Activated T-cell treated with anti-CD3 and anti-CD28 coated beads for 48 hours (primary cell): ENCODE results near the gene VWF.
"Not testable (repeated sequence)": the region's sequence is repeated elsewhere in the genome, so short reads cannot be mapped to it uniquely, and the experiment has no call there.

Experiments used
- DNase-seq: peaks from one replicate; pipeline ENCODE4 v3.0.0-alpha.2; 2020; ENCODE audit warnings: low read depth

The VWF gene

GRCh38 chr12:6145564-6145963, 21.1 kb upstream of the VWF start:
- no peak for DNase-seq

GRCh38 chr12:6143303-6143675, 18.8 kb upstream of the VWF start:
- DNase-seq = no peak

DNA sequence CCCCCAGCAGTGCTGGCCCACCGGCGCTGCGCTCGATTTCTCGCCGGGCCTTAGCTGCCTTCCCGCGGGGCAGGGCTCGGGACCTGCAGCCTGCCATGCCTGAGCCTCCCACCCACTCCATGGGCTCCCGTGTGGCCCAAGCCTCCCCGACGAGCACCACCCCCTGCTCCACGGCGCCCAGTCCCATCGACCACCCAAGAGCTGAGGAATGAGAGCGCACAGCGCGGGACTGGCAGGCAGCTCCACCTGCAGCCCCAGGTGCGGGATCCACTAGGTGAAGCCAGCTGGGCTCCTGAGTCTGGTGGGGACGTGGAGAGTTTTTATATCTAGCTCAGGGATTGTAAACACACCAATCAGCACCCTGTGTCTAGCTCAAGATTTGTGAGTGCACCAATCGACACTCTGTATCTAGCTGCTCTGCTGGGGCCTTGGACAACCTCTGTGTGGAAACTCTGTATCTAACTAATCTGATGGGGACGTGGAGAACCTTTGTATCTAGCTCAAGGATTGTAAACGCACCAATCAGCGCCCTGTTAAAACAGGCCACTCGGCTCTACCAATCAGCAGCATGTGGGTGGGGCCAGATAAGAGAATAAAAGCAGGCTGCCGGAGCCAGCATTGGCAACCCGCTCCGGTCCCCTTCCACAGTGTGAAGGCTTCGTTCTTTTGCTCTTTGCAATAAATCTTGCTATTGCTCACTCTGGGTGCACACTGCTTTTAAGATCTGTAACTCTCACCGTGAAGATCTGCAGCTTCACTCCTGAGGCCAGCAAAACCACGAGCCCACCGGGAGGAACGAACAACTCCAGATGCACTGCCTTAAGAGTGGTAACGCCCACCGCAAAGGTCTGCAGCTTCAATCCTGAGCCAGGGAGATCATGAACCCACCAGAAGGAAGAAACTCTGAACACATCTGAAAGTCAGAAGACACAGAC, 18.2 kb upstream of the VWF start:
- DNase-seq = not testable (repeated sequence)

- not testable (repeated sequence) for DNase-seq
These were observed 17.4 kb upstream of the VWF start for GRCh38 chr12:6141731-6142367.

- peak; percentile 19 for DNase-seq
These were observed 16.4 kb upstream of the VWF start for GRCh38 chr12:6140651-6141447.

GRCh38 chr12:6135071-6135470, 10.6 kb upstream of the VWF start:
- DNase-seq = no peak

DNA sequence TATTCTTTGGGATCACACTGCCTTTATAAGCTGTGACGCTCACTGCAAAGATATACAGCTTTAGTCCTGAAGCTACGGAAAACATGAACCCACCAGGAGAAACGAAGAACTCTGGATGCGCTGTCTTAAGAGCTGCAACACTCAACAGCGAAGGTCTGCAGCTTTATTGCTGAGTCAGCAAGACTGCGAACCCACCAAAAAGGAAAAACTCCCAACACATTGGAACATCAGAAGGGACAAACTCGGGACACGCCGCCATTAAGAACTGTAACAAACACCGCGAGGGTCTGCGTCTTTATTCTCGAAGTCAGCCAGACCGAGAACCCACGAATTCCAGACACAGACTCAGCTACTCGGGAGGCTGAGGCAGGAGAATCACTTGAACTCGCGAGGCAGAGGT, 9.2 kb upstream of the VWF start:
- no peak for DNase-seq

- DNase-seq = no peak
These were observed 8.0 kb upstream of the VWF start for GRCh38 chr12:6132496-6132895.

DNA sequence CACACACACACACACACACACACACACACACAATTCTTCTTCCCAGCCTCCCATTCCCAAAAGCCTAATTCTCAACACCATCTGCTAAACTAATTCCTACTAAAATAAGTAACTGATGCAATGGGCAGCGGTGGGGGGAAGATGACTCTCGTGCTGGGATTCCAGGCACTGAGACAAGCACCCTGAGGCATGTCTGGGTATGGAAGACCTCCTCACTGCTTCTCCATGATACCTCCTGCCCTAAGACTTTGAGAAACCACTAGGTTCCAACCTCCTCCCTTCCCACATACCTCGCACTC, 789 bp upstream of the VWF start:
- DNase-seq = no peak

- DNase-seq = no peak
These were observed 1.2 kb downstream of the VWF start for GRCh38 chr12:6123258-6123657.

DNA sequence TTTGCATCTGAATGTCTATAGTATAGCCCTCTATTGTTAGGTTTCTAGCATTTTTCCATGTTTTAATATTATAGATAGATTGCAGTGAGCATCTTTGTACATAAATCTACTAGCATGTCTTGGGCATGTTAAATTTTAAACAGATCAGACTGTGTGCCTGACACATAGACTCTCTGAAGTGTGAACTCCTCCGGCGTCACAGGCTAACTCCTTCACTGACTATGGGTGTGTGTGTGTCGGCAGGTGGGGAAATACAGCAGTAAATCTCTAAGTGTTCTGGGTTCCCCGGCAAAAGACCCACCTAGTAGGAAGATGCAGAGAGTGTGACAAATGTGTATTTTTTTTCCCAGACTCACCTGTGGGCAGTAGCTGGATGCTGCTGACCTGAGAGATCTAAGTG, 2.3 kb downstream of the VWF start:
- DNase-seq = no peak

GRCh38 chr12:6120796-6121473, 3.5 kb downstream of the VWF start:
- no peak for DNase-seq

GRCh38 chr12:6118891-6119568, 5.4 kb downstream of the VWF start:
- DNase-seq = no peak

GRCh38 chr12:6116471-6117021, 7.9 kb downstream of the VWF start:
- DNase-seq = no peak

DNA sequence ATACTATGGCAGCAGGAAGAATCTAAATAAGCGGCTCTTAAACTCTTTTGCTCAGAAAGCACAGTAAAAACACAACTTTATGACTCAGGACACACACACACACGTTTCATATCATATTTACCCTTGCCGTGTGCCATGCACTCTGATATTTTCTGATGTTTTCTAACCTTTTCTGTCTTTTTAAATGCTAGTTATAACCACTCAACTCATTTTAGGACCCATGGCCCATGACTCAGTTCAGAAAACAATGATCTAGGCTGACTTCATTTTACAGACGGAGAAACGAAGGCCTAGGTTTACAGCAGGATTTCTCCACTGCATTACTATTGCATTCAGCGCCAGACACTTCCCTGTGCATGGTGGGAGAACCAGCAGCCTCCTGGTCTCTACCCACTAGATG, 9.1 kb downstream of the VWF start:
- DNase-seq = no peak

- DNase-seq = no peak
These were observed 10.0 kb downstream of the VWF start for GRCh38 chr12:6114476-6114870.

- DNase-seq = no peak
These were observed 10.6 kb downstream of the VWF start for GRCh38 chr12:6113691-6114475.

- no peak for DNase-seq
These were observed 12.5 kb downstream of the VWF start for GRCh38 chr12:6112004-6112403.

DNA sequence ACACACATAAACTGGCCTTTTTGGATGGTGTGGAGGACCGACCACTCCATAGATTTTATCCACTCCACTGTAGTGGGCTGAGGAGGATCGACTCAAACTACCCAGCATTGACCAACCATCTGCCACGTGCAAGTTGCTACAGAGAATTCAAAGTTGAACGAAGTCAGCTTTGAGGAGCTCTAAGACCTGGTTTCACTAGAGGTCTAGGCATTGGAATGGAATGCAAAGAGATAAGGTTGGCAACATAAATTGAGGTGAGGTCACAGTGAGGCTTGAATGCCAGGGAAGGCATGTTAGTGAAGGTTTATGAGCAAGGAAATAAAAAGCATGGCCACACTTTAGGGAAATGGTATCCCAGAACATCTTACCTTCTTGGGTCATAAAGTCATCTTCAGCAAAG, 14.5 kb downstream of the VWF start:
- no peak for DNase-seq

- no peak for DNase-seq
These were observed 18.3 kb downstream of the VWF start for GRCh38 chr12:6106218-6106617.

GRCh38 chr12:6104842-6105241, 19.6 kb downstream of the VWF start:
- DNase-seq = no peak
